HG03280 (cell line): ENCODE measurements around the gene PCDHGA7.
A peak's percentile ranks its signal among the peaks of the same experiment; 100 is the strongest.
"Not testable (repeated sequence)": the region's sequence is repeated elsewhere in the genome, so short reads cannot be mapped to it uniquely, and the experiment has no call there.

Experiments
- ATAC-seq: cut with Tn5 transposase; IDR thresholded peaks from one replicate; pipeline ENCODE4 v1.9.1; 2021; ENCODE audit warnings: mild to moderate bottlenecking, moderate library complexity; ENCODE audit not compliant: unreplicated experiment

The PCDHGA7 gene

GRCh38 chr5:141422742-141423291, 40.3 kb downstream of the PCDHGA7 start:
- no peak for ATAC-seq

GRCh38 chr5:141427783-141428426, 45.4 kb downstream of the PCDHGA7 start:
- no peak for ATAC-seq

DNA sequence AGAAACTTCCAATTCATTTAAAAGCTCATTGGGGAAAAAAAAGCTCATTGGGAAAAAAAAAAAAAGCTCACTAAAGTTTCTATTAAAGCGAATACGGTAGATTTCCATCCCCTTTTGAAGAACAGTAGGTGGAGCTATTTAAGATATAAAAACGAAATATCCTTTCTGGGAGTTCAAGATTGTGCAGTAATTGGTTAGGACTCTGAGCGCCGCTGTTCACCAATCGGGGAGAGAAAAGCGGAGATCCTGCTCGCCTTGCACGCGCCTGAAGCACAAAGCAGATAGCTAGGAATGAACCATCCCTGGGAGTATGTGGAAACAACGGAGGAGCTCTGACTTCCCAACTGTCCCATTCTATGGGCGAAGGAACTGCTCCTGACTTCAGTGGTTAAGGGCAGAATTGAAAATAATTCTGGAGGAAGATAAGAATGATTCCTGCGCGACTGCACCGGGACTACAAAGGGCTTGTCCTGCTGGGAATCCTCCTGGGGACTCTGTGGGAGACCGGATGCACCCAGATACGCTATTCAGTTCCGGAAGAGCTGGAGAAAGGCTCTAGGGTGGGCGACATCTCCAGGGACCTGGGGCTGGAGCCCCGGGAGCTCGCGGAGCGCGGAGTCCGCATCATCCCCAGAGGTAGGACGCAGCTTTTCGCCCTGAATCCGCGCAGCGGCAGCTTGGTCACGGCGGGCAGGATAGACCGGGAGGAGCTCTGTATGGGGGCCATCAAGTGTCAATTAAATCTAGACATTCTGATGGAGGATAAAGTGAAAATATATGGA, 48.0 kb downstream of the PCDHGA7 start, which contains the start of gene PCDHGA12:
PCDHGA12 (plus strand) TSS at position 176 of the 782 bp plus-strand sequence; CDS start at position 429, 253 bp downstream.
- ATAC-seq = peak; percentile 89

- peak; percentile 57 for ATAC-seq
Measured at GRCh38 chr5:141431286-141431685, 48.7 kb downstream of the PCDHGA7 start.

DNA sequence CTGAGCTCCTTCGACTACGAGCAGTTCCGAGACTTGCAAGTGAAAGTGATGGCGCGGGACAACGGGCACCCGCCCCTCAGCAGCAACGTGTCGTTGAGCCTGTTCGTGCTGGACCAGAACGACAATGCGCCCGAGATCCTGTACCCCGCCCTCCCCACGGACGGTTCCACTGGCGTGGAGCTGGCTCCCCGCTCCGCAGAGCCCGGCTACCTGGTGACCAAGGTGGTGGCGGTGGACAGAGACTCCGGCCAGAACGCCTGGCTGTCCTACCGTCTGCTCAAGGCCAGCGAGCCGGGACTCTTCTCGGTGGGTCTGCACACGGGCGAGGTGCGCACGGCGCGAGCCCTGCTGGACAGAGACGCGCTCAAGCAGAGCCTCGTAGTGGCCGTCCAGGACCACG, 49.8 kb downstream of the PCDHGA7 start:
- ATAC-seq = not testable (repeated sequence)

GRCh38 chr5:141432726-141433125, 50.2 kb downstream of the PCDHGA7 start:
- ATAC-seq = not testable (repeated sequence)

GRCh38 chr5:141434006-141434405, 51.5 kb downstream of the PCDHGA7 start:
- no peak for ATAC-seq
